Body of pancreas (tissue), 4 donors: ENCODE measurements around the gene LMBR1.
"Not testable (repeated sequence)": the region's sequence is repeated elsewhere in the genome, so short reads cannot be mapped to it uniquely, and the experiment has no call there.

Source experiments
- CTCF ChIP-seq, 7 experiments: fragments of 450-650 bp in 4 of 7; fragments of 200-600 bp in 3 of 7; sonication (generic) in 3 of 7; IDR thresholded peaks; one replicate each; pipeline ENCODE4 v1.5.1; 2016 to 2019; ENCODE audit warnings: antibody characterized with exemption in 7 of 7
- POLR2A ChIP-seq, 3 donors: fragments of 450-650 bp; IDR thresholded peaks; one replicate each; pipeline ENCODE4 v1.6.1; 2016; ENCODE audit warnings: antibody characterized with exemption in 3 of 3, mild to moderate bottlenecking in 2 of 3

GRCh38 chr7:156803656-156804055 lies 89.3 kb downstream of the LMBR1 start:
- not testable (repeated sequence) for TF ChIP-seq CTCF, POLR2A (IDR thresholded peaks at IDR 0.05)
